ENCODE data around the gene LRRC72. TPM values are rescaled to one million over a fixed set of nuclear protein-coding genes. Genes with fewer than 3 reads are reported as not detected.

LRRC72 gene
- total RNA-seq, 1 experiment from 2014 or later = not detected

DNA sequence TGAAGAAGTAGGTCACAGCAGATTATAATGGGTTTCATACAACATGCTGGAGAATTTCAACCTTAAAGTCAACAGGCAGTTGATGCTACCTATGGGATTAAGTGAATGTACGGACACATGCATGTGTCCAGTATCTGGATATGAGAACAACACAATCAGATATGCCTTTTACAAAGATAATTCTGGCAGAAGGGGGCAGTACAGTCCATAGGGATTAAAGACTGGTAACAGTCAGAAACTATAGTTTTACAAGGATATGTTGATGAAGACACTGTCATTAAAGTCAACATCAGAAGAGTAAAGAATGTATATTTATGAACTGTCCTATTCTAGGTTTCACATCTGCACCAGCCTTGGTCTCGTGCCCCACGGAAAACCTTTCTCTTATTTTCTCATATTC lies 77.4 kb downstream of the LRRC72 start:
- Histone ChIP-seq H3K27ac (no peak overlapping the region), H3K4me3 (no peak overlapping the region), H3K9me3 (replicated peaks) (no peaks in the 10 kb centered on the region), H3K27me3 (no peaks in the 10 kb centered on the region), H3K36me3 (peaks cover 41% of the 10 kb centered on the region), H3K4me1 (no peaks in the 10 kb centered on the region)
- no peak for DNase-seq

DNA sequence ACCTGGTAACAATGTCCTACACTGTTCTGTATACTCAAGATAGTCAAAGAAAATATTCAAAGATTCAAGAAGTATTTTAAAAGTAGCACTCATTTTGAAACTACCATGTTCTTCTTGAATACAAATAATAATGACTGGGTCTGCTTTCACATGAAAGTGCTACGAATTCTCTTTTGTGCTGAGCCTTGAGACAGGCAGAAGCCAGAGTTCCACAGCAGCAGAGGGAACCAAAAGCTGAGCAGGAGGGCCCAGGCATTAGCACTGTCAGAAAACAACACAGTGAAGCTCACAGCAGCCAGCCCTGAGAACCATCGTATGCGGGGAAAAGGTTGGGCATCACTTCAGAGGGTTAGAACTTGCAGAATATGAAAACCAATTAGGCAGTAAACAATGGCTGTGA lies 80.1 kb downstream of the LRRC72 start:
- H3K4me1 ChIP-seq = no peaks in the 10 kb centered on the region
- no peak overlapping the region for H3K4me3 ChIP-seq
- H3K27me3 ChIP-seq = no peaks in the 10 kb centered on the region
- H3K9me3 ChIP-seq (replicated peaks) = no peaks in the 10 kb centered on the region
- DNase-seq = no peak
- H3K27ac ChIP-seq = no peak overlapping the region
- peaks cover 42% of the 10 kb centered on the region for H3K36me3 ChIP-seq

DNA sequence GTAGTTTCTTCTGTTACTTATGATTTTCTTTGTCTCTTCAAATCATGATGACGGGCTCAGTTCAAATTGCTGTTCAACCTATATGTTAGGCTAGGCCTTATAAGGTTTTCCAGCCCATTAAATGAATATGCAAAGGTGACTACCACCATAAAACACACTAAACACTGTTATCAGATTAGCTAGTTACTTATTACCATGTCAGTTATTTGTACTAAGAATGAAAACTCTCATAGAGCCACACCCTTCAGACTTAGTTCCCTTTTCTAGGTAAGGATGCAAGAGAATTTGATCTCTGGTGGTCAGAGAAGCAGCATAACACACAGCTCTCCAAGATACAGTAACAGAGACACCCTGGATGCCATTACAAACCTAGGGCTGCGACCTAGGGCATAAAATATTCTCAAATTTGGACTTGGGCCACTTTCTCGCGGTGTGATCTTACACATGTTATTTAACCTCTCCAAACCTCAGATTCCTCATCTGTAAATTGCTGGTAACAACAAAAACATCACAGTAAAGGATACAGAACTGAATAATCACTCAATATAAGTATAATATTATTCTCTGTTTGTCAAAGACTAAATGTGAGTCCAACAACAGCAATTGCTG lies 83.3 kb downstream of the LRRC72 start:
- Histone ChIP-seq H3K9me3 (replicated peaks) (no peaks in the 10 kb centered on the region), H3K27ac (no peak overlapping the region), H3K27me3 (no peaks in the 10 kb centered on the region), H3K36me3 (peaks cover 39% of the 10 kb centered on the region), H3K4me1 (no peaks in the 10 kb centered on the region), H3K4me3 (no peak overlapping the region)
- no peak for DNase-seq

DNA sequence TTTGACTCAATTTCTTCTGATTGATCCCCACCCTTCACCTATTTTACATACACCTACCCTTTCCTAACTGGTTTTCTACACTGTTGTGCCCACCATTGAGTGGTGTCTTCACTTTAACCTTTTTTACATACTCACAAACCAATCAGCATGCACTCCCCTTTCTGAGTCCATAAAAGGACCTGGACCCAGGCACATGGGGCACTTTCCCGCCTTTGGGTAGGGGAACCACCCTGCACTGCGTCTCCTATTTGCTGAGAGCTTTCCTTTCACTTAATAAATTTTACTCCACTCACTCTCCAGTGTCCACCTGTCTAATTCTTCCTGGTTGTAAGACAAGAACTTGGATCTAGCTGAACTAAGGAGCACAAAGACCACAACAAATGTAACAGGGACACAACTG lies 85.1 kb downstream of the LRRC72 start:
- Histone ChIP-seq H3K4me3 (no peak overlapping the region), H3K4me1 (no peaks in the 10 kb centered on the region), H3K27me3 (no peaks in the 10 kb centered on the region), H3K36me3 (peaks cover 36% of the 10 kb centered on the region), H3K27ac (no peak overlapping the region), H3K9me3 (replicated peaks) (no peaks in the 10 kb centered on the region)
- DNase-seq = no peak

DNA sequence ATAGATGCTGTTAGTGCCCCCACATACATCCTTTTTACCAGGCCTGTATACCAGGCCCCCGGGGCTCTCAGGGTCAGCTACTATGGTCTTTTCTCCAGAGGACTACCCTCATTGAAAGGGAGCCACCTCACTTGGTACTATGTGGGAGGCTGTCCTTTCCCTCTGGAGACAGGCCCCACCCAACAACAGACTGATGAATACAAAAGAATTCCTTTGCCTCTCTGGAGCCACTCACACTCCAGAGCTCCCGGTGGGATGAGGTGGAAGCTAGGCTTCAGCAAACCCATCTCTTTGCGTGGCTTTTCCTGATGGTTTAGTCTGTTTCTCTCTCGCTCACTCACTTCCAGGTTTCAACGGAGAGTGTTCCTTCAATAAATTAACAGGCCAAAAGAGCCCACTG lies 88.6 kb downstream of the LRRC72 start:
- DNase-seq = no peak
- Histone ChIP-seq H3K36me3 (peaks cover 33% of the 10 kb centered on the region), H3K4me3 (no peak overlapping the region), H3K4me1 (no peaks in the 10 kb centered on the region), H3K9me3 (replicated peaks) (no peaks in the 10 kb centered on the region), H3K27ac (no peak overlapping the region), H3K27me3 (no peaks in the 10 kb centered on the region)

- Histone ChIP-seq H3K4me3 (no peak overlapping the region), H3K27me3 (no peaks in the 10 kb centered on the region), H3K9me3 (replicated peaks) (no peaks in the 10 kb centered on the region), H3K4me1 (no peaks in the 10 kb centered on the region), H3K27ac (no peak overlapping the region), H3K36me3 (peaks cover 37% of the 10 kb centered on the region)
- DNase-seq = no peak
Observed at GRCh38 chr7:16616122-16616521, 89.5 kb downstream of the LRRC72 start.

GRCh38 chr7:16616542-16616941 lies 89.9 kb downstream of the LRRC72 start:
- no peak for DNase-seq
- H3K4me3 ChIP-seq = no peak overlapping the region
- no peaks in the 10 kb centered on the region for H3K9me3 ChIP-seq (replicated peaks)
- no peak overlapping the region for H3K27ac ChIP-seq
- no peaks in the 10 kb centered on the region for H3K4me1 ChIP-seq
- H3K36me3 ChIP-seq = peaks cover 41% of the 10 kb centered on the region
- H3K27me3 ChIP-seq = no peaks in the 10 kb centered on the region

GRCh38 chr7:16619979-16620408 lies 93.4 kb downstream of the LRRC72 start:
- H3K4me1 ChIP-seq = no peaks in the 10 kb centered on the region
- no peak overlapping the region for H3K4me3 ChIP-seq
- no peak for DNase-seq
- no peak overlapping the region for H3K27ac ChIP-seq
- peaks cover 35% of the 10 kb centered on the region for H3K36me3 ChIP-seq
- no peaks in the 10 kb centered on the region for H3K9me3 ChIP-seq (replicated peaks)
- H3K27me3 ChIP-seq = no peaks in the 10 kb centered on the region

DNA sequence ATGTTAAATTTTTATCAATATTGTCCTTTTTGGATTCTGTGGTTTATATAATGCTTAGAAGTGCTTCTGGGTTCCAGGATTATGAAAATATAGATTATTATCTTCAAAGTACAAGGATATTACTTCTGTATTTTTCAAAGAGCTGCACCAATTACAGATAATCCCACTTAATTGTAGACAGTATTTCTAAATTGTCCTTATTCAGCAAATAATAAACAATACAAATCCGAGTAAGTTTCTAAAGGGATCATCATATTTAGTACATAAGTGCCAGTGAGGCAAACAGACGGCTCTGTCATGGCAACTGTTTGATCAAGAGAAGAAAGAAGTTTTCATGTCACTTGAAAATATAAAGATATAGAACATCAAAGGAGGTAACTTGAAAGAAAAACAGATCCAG lies 99.8 kb downstream of the LRRC72 start:
- Histone ChIP-seq H3K4me1 (peaks cover 7% of the 10 kb centered on the region; the same call in 1 of the 2 replicates), H3K27ac (no peak overlapping the region), H3K36me3 (peaks cover 17% of the 10 kb centered on the region), H3K4me3 (no peak overlapping the region), H3K27me3 (no peaks in the 10 kb centered on the region), H3K9me3 (replicated peaks) (no peaks in the 10 kb centered on the region)
- DNase-seq = no peak

DNA sequence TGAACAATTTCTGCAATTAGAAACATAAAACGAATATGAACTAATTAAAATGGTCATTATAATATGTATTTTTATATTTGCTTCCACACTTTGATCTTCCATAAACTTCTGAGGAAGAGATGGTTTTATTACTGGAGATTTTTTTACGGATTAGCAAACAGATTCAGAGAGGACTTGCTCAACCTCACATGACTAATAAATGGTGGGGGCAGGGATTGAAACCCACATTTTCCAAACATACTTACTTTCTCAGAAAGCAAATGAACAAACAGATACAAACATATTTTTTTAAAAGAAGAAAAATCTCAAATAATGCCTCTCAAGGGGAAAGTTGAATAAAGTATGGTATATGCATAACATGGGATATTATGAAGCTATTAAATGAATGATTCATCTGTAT lies 100.6 kb downstream of the LRRC72 start:
- no peak overlapping the region for H3K27ac ChIP-seq
- no peak for DNase-seq
- H3K4me1 ChIP-seq = peaks cover 7% of the 10 kb centered on the region; the same call in 1 of the 2 replicates
- no peaks in the 10 kb centered on the region for H3K27me3 ChIP-seq
- H3K4me3 ChIP-seq = no peak overlapping the region
- H3K9me3 ChIP-seq (replicated peaks) = no peaks in the 10 kb centered on the region
- H3K36me3 ChIP-seq = peaks cover 8% of the 10 kb centered on the region

- Histone ChIP-seq H3K9me3 (replicated peaks) (no peaks in the 10 kb centered on the region), H3K4me3 (no peak overlapping the region), H3K27me3 (no peaks in the 10 kb centered on the region), H3K4me1 (peaks cover 7% of the 10 kb centered on the region; the same call in 1 of the 2 replicates), H3K27ac (no peak overlapping the region), H3K36me3 (no peaks in the 10 kb centered on the region; the same call in 1 of the 2 replicates)
- DNase-seq = no peak
Observed at GRCh38 chr7:16630654-16631053, 104.0 kb downstream of the LRRC72 start.

Other genes with a start within 250 kb of the LRRC72 start
- gene CRPPA, start 105.3 kb upstream of the LRRC72 start, total RNA-seq (2014; rRNA removed; shearing (Covaris generic)) = 8.8 and 9.3 TPM in 2 replicates
- gene SOSTDC1, start 61.1 kb upstream of the LRRC72 start, total RNA-seq (2014; rRNA removed; shearing (Covaris generic)) = 6.2 and 7.3 TPM in 2 replicates
- 34.1 and 36.6 TPM in 2 replicates for gene ANKMY2, start 118.9 kb downstream of the LRRC72 start, total RNA-seq (2014; rRNA removed; shearing (Covaris generic))
- 148 and 156 TPM in 2 replicates for gene BZW2, start 119.4 kb downstream of the LRRC72 start, total RNA-seq (2014; rRNA removed; shearing (Covaris generic))
- 2.1 and 2.2 TPM in 2 replicates for gene TSPAN13, start 226.9 kb downstream of the LRRC72 start, total RNA-seq (2014; rRNA removed; shearing (Covaris generic))